HG03571 (cell line): Measurements from ENCODE around the gene SORL1.
"Not testable (repeated sequence)": the region's sequence is repeated elsewhere in the genome, so short reads cannot be mapped to it uniquely, and the experiment has no call there.

Experiments
- ATAC-seq: cut with Tn5 transposase; IDR thresholded peaks from one replicate; pipeline ENCODE4 v1.9.1; 2021; ENCODE audit not compliant: unreplicated experiment

Gene SORL1, protein sequence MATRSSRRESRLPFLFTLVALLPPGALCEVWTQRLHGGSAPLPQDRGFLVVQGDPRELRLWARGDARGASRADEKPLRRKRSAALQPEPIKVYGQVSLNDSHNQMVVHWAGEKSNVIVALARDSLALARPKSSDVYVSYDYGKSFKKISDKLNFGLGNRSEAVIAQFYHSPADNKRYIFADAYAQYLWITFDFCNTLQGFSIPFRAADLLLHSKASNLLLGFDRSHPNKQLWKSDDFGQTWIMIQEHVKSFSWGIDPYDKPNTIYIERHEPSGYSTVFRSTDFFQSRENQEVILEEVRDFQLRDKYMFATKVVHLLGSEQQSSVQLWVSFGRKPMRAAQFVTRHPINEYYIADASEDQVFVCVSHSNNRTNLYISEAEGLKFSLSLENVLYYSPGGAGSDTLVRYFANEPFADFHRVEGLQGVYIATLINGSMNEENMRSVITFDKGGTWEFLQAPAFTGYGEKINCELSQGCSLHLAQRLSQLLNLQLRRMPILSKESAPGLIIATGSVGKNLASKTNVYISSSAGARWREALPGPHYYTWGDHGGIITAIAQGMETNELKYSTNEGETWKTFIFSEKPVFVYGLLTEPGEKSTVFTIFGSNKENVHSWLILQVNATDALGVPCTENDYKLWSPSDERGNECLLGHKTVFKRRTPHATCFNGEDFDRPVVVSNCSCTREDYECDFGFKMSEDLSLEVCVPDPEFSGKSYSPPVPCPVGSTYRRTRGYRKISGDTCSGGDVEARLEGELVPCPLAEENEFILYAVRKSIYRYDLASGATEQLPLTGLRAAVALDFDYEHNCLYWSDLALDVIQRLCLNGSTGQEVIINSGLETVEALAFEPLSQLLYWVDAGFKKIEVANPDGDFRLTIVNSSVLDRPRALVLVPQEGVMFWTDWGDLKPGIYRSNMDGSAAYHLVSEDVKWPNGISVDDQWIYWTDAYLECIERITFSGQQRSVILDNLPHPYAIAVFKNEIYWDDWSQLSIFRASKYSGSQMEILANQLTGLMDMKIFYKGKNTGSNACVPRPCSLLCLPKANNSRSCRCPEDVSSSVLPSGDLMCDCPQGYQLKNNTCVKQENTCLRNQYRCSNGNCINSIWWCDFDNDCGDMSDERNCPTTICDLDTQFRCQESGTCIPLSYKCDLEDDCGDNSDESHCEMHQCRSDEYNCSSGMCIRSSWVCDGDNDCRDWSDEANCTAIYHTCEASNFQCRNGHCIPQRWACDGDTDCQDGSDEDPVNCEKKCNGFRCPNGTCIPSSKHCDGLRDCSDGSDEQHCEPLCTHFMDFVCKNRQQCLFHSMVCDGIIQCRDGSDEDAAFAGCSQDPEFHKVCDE (N-terminal part only)

DNA sequence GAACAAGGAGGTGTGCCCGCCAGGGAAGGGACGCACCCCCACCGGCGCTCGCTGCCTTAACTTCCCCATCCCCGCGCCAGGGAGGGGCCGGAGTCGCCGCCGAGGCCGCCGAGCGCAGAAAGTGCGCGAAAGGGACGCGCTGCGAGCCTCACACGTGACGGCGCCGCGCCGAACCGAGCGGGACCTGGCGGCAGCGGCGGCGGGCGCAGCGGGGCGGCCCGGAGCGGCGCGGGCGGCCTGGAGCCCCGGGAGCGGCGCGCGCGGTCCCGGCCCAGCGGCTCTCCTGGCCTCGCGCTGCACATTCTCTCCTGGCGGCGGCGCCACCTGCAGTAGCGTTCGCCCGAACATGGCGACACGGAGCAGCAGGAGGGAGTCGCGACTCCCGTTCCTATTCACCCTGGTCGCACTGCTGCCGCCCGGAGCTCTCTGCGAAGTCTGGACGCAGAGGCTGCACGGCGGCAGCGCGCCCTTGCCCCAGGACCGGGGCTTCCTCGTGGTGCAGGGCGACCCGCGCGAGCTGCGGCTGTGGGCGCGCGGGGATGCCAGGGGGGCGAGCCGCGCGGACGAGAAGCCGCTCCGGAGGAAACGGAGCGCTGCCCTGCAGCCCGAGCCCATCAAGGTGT, at the start of gene SORL1:
SORL1 (plus strand) TSS at position 329 of the 623 bp plus-strand sequence; CDS start at position 347, 18 bp downstream.
- peak; percentile 51 for ATAC-seq

DNA sequence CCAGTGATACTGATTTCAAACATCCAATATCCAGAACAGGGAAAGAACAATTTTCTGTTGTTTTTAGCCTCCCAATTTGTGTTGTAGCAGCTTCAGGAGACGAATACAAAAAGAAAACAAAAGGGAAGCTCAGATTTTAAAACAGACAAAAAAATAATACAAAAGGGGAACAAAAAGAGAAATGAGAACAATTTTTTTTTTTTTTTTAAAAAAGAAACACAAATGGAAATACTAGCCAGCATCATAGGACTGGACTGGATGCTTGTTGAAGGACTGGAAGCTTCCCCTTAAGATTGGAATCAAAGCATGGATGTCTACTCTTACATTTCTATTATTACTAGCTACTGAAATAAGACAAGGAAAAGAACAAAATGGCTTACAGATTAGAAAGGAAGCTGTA, 46.5 kb upstream of the SORL1 start:
- ATAC-seq = no peak

DNA sequence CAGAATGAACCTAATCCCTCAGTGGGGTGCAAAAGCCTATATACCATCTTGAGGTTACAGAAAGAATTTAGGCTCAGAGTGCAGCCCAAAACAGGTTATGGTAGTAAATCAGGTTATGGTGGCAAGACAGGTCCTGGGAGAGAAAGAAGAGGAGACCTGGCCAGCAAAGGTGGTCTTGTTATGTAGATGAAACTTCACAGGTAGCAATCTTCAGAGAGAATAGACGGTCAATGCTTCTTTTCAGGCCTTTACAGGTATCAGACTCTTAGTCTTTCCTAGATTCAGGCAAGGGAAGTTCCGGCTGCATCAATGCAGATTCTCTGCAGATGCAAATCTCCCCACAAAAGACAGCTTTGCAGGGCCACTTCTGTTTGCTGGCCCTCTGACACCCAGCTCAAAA, 45.8 kb upstream of the SORL1 start:
- no peak for ATAC-seq

DNA sequence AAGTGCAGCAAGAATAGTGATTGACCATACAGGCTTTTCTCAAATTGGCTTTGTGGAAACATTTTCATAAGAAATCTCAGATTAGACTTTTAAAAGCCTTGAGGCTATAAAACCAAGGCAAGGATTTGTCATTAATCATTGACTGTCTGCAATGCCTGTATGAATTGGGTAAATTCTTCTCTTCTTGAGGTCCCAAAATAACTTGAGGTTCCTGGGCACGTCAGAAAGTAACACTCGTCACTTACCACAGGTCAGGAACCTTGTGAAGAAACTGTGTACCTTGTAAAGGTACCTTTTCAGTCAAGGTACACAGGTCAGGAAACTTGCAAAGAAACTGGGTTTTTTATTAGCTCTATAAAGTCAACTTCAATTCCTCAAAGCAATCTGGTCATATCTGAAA, 43.3 kb upstream of the SORL1 start:
- ATAC-seq = no peak

DNA sequence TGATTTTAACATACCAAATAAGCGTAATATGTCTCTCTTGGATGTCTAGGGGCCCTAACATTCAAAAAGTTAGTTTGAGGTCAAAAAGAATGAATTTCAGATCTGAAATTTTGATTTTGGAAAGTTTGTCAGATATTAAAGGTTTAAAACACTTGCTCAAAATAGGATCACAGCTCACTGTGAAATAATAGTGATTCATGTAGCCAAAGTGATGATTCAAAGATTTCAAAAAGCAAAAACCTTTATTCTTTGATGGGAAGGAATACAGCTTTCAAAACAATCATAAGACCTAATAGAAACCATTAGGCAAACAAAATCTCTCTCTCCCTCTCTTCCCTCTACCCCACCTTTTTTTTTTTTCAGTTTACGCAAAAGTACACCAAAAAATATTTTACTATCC, 42.1 kb upstream of the SORL1 start:
- ATAC-seq = not testable (repeated sequence)

DNA sequence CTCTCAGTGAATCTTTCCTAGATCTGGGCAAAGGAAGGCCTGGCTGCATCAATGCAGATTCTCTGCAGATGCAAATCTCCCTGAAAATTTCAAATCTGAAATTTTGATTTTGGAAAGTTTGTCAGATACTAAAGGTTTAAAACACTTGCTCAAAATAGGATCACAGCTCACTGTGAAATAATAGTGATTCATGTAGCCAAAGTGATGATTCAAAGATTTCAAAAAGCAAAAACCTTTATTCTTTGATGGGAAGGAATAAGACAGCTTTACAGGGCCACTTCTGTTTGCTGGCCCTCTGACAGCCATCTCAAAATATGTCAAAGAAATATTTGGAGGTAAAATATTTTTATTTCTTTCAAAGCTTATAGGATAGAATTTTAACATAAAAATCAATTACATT, 40.8 kb upstream of the SORL1 start:
- not testable (repeated sequence) for ATAC-seq

DNA sequence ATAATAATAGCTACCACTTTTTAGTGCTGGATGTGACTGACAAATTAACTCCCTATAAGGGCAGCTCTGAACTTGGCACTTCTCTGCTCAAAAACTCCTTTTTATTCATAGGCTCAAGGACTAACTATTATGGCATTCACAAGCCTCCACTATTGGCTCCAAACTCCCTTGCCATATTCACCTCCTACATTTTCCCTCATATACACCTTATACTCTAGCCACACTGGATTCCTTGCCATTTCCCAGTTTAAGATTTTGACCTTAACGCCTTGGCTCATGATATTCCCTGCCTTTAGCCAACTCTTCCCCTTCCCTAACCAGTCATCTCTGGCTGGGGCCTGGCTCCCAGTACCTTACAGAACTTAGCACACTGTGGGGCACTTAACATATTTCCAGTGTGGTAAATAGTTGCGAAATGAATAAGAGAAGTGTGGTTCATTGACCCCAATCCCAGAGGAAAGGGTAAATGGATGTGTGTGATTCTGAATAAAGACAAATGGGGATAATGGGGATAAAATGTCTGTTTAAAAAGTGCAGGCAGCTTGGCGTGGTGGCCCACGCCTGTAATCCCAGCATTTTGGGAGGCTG, 40.0 kb upstream of the SORL1 start:
- no peak for ATAC-seq

DNA sequence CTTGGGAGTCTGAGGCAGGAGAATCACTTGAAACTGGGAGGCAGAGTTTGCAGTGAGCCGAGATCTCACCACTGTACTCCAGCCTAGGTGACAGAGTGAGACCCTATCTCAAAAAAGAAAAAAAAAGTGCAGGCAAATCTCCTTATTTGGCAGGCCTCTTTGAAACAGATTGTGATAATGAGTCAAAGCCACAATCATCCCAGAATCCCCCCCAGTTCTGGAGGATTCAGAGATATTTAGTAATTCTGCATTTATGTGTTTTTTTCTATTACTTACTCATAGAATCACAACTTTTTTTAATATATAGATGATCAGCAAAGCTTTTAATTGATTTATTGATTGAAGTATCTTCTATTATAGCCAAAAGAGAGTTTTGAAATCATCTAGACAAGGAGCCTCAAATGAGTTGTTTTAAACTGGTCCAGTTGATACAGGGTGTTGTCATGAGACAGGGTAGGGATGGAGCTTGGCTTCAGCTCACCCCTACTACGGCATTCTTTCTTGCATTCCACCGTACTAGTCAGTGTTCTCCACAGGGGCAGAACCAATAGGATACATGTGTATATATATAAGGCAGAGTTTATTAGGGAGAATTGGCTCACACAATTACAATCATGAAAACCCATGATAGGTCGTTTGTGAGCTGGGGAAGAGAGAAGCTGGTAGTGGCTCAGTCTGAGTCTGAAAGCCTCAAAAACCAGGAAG, 39.3 kb upstream of the SORL1 start:
- no peak for ATAC-seq

DNA sequence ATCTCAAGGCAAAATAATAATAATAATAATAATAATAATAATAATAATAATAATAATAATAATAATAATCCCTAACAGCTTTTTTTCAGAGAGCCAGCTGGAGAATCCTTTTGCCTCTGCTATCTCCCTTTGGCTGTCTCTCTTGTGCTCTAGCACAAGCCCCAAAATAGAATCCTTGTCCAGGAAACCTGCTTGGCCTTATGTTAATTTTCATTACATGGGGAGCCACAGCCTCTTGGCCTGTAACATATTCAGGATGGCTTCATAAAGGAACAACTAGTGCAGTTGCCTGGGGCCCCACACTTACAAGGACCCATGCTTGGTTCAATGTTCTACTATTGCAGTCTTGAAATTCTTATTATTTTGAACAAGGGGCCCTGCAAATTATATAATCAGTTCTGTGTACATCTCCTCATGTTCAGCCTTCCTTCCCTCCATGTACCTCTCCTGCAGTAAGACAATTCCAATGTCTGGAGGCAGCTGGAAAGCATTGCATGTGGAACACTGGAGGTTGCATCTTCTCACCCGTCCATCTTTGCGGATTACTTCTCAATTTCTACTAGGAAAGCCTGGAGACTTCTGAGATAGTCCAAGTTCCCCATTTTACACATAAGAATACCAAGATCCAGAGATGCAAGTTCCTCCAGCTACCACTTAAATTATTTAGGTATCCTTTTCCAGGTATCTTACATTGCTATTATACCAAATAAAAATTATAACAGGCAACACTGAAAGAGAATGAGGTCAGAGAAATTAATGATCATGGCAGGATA, 37.8 kb upstream of the SORL1 start:
- no peak for ATAC-seq

DNA sequence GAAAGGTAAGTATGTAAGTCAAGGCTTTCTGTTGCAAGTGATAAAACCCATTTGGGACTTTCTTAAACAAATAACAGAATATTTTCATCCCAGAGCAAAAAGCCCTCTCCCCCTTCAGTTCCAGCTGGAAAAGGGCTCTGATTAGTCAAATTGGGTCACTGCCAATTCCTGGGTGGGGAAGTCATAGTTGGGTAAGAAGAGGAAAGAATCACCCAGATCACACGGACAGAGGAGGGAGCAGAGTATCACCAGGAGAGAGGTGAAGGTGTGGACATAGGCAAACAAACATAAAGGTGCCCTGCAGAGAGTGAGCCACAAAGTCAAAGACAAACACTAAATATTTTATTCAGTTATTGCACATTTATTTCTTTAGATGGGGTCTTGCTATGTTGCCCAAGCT, 36.3 kb upstream of the SORL1 start:
- no peak for ATAC-seq

DNA sequence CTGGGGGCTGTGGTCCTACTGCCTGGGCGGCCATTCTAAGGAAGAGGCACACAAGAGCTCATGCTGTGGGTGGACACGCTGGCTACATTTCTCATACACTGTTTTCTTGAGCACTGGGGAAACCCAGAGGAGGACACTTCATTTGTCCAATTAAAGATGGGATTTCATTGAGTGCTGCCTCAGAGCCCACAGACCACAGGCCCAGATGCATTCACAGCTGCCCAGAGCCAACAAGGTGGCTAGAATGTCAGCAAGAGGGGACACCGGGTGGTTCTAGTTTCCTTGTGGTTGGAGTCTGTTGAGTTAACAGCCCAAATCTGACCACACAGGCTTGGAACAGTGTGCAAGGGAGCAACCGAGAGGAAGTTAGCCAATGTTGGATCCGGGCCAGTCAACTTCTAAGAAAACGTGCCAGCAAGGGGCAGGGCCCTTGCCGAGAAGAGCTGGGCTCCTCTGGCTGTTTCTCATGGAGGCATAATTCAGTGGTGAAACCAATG, 35.0 kb upstream of the SORL1 start:
- ATAC-seq = peak; percentile 84

DNA sequence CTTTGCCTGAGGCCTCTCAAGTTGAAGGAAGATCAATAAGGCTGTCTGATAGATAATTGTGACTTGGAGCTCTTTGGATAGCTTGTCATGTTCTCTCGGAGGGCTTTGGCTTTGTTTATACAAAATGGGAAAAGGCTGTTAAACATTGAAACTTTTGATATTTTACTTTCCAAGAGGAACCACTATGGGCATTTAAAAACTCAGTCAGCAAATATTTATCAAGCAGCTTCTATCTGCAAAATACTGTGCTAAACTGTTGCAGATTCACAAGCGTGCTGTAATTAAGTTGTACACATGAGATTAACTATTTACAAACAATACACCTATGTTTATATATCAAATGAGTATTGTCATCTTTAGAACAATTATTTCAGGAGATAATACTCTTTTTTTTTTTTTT, 34.5 kb upstream of the SORL1 start:
- no peak for ATAC-seq

DNA sequence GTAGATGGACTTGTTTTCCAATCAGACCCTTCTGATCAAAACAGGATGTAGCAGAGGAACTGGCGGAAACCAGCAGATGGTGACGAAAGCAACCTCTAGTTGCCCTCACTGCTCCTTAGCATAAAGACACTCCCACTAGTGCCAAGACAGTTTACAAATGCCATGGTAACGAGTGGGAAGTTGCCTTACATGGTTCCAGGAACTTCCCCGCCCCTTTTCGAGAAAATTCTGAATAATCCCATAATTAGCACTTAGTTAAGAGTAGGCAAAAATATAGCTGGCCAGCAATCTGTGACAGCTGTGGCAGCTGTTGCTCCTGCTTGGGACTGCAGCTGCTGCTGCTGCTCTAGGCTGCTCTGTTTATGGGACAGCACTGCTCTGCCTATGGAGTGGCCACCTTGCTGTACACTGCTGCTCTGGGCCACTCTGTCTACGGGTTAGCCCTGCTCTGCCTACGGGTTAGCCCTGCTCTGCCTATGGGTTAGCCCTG, 33.4 kb upstream of the SORL1 start:
- ATAC-seq = no peak

DNA sequence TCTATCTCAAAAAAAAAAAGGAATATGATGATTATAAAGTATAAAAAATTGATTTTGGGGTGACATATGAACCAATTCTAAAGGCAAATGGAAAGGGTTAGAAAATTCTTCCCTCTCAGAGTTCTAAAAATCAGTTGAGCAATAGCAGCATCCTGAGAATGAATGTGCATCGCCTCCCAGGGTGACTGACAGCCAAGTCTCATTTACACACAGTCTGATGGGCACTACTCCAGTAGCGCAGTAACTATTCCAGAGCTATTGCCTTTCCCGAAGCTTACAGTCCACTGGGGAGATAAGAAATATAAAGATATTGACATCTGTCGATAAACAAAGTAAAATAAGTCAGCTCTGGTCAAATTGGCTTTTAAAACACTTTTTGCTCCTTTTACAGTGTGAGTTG, 32.3 kb upstream of the SORL1 start:
- ATAC-seq = no peak

DNA sequence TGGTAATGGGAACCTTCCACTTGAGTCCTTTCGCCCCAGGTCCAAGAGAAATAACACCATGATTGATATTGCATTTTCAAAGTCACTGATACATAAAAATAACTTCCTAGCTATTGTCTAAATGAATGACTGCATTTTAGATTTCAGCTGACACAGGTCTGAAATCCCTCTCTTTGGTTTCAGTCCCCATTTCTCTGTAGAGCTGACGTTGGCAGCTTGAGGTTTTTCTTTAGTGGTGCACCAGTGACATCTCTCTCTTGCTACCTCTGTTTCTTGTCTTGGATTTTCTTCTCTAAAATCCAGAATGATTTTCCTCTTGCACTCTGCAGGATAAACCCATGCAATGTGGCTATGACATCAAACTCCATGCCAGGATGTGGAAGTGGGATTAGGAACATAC, 31.7 kb upstream of the SORL1 start:
- ATAC-seq = no peak

DNA sequence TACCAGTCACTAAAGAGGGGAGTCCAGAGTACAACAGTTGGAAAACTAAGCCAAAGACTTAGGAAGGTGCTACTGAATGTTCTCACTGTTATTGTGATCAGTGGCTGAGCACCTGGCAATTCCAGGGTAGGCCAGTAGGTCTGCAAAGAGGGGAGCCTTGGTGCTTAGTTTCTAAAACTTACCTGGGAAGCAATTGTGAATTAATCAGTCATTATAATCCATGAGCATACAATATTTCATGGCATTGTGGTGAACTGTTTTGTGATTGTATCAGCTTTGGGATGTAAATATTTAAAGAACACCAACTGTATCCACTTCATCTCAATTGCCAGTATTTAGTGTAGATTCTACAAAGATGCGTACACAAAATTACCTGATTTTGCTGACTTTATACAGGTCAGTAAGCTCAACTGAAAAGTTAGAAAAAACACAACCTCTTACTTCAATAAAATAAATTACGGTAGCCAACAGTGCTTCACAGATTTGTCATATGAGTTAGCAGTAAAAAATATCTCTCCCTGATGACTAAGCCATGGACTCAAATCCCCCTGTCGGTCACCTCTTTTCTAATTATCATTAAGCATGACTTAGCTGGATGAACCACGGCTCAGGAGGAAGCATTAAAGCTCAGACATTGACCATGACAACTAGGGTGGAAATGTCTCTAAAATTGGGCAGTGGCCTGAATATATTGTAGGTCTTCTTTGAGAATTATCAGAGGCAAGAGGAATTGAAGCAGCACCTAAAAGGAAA, 30.8 kb upstream of the SORL1 start:
- ATAC-seq = no peak

DNA sequence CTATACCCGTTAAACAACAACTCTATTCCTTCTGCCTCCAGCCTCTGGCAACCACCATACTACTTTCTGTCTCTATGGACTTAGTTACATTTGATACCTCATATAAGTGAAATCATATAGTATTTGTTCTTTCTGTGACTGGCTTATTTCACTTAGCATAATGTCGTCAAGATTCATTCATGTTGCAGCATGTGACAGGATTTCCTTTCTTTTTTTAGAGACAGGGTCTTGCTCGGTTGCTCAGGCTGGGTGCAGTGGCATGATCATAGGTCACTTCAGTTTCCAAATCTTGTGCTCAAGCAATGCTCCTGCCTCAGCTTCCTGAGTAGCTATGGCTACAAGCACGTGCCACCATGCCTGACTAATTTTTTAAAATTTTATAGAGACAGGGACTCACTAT, 29.4 kb upstream of the SORL1 start:
- peak; percentile 43 for ATAC-seq

DNA sequence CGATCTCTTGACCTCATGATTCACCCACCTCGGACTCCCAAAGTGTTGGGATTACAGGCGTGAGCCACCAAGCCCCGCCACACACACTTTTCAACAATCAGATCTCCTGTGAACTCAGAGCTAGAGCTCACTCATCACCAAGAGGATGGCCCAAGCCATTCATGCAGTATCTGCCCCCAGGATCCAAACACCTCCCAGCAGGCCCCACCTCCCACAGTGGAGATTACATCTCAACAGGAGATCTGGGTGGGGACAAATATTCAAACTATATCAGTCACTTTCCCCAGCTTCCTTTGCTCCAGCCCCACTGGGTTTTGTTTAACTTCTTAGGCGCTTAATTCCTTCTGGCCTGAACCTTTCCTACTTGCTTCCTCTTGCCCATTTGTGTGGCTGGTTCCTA, 26.3 kb upstream of the SORL1 start:
- no peak for ATAC-seq
